Keratinocyte (primary cell): ENCODE data around the gene RFTN1. TPM values are rescaled to one million over a fixed set of nuclear protein-coding genes. Genes with fewer than 3 reads are reported as not detected.

Experiments
- DNase-seq: peaks from one replicate; pipeline ENCODE4 v3.0.0-alpha.2; 2011; ENCODE audit warnings: low read depth, missing footprints, low spot score
- FAIRE-seq: peaks from 2 replicates; lab custom pipeline; 2011; peaks lifted over from hg19 to GRCh38; lab: Jason Lieb, UNC
- H2AFZ ChIP-seq: 2 replicates; pipeline ENCODE4 v1.6.0; 2012; ENCODE audit warnings: low read length, control low read depth, inconsistent platforms; ENCODE audit not compliant: control insufficient read depth
- H3K27ac ChIP-seq: 2 replicates; pipeline ENCODE4 v1.5.1; 2011; ENCODE audit warnings: low read length; ENCODE audit not compliant: control insufficient read depth, insufficient read depth
- H3K27me3 ChIP-seq: 3 replicates; pipeline ENCODE4 v1.6.0; 2011; ENCODE audit warnings: low read length; ENCODE audit not compliant: control insufficient read depth, insufficient read depth; ENCODE audit errors: extremely low read depth
- H3K36me3 ChIP-seq, 2 experiments: 2 replicates in 1 of 2; 3 replicates in 1 of 2; pipeline ENCODE4 v1.5.1; 2011; ENCODE audit warnings: low read length in 2 of 2, mild to moderate bottlenecking in 1 of 2; ENCODE audit not compliant: control insufficient read depth in 2 of 2, insufficient read depth in 2 of 2; ENCODE audit errors: extremely low read depth in 1 of 2
- H3K4me1 ChIP-seq: 3 replicates; pipeline ENCODE4 v1.5.1; 2011; ENCODE audit warnings: low read length; ENCODE audit not compliant: control insufficient read depth, insufficient read depth; ENCODE audit errors: extremely low read depth
- H3K4me2 ChIP-seq: 3 replicates; pipeline ENCODE4 v1.6.0; 2011; ENCODE audit warnings: low read depth, low read length; ENCODE audit not compliant: control insufficient read depth, insufficient read depth; ENCODE audit errors: extremely low read depth
- H3K4me3 ChIP-seq, 3 experiments: fragments of 200-600 bp in 1 of 3; sonication (generic) in 1 of 3; 2 replicates in 2 of 3; 3 replicates in 1 of 3; pipeline ENCODE4 v1.5.1; 2011 to 2016; ENCODE audit warnings: low read length in 3 of 3, mild to moderate bottlenecking in 3 of 3, control low read depth in 2 of 3, inconsistent platforms in 1 of 3, low read depth in 1 of 3, mixed read lengths in 1 of 3, mixed run types in 1 of 3, moderate library complexity in 1 of 3; ENCODE audit not compliant: control insufficient read depth in 2 of 3, insufficient read depth in 2 of 3; ENCODE audit errors: extremely low read depth in 1 of 3
- H3K79me2 ChIP-seq: 2 replicates; pipeline ENCODE4 v1.6.0; 2012; ENCODE audit warnings: low read length; ENCODE audit not compliant: control insufficient read depth, insufficient read depth
- H3K9ac ChIP-seq: 3 replicates; pipeline ENCODE4 v1.6.0; 2011; ENCODE audit warnings: low read length; ENCODE audit not compliant: control insufficient read depth, insufficient read depth; ENCODE audit errors: extremely low read depth
- H3K9me1 ChIP-seq: 3 replicates; pipeline ENCODE4 v1.6.0; 2011; ENCODE audit warnings: low read length; ENCODE audit not compliant: control insufficient read depth, insufficient read depth; ENCODE audit errors: extremely low read depth
- H3K9me3 ChIP-seq: 2 replicates; pipeline ENCODE4 v1.5.1; 2012; ENCODE audit warnings: low read depth, low read length; ENCODE audit not compliant: control insufficient read depth
- H4K20me1 ChIP-seq: 3 replicates; pipeline ENCODE4 v1.6.0; 2011; ENCODE audit warnings: low read length; ENCODE audit not compliant: control insufficient read depth, insufficient read depth; ENCODE audit errors: extremely low read depth
- EZH2 ChIP-seq: IDR thresholded peaks from one replicate; pipeline ENCODE4 v1.6.1; 2012; ENCODE audit warnings: inconsistent platforms, mild to moderate bottlenecking, low read length, moderate library complexity
- dilution Hi-C: fragments of 300-500 bp; cut with MboI; formaldehyde crosslinking; loops from one replicate; pipeline ENCODE4 v1.7.0; 2020; ENCODE audit warnings: low sequenced_read_pairs; ENCODE audit not compliant: extremely low pct_ligation_motif_present
- polyA plus RNA-seq, 5 experiments: library from polyadenylated mRNA; depleted of rRNA in 3 of 5; stranded (reverse) in 3 of 5; stranded (forward) in 1 of 5; unstranded in 1 of 5; fragments of >200 nt; gene quantifications; 1 replicate in 1 of 5; 2 replicates in 3 of 5; 3 replicates in 1 of 5; pipeline versions ENCODE4 v1.2.1 to v1.2.3, GENCODE V29; 2011 to 2012; ENCODE audit warnings: missing spikeins in 2 of 5, low read depth in 1 of 5, low replicate concordance in 1 of 5
- TF ChIP-seq, protein P1 (sequence below), 3 experiments: IDR thresholded peaks in 1 of 3; conservative IDR thresholded peaks in 1 of 3; optimal IDR thresholded peaks in 1 of 3; 2 replicates in 2 of 3; 3 replicates in 1 of 3; pipeline versions ENCODE3 to v1.5.1; 2011; ENCODE audit warnings: low read length in 3 of 3, mild to moderate bottlenecking in 3 of 3, moderate library complexity in 2 of 3, control low read depth in 1 of 3, inconsistent platforms in 1 of 3; ENCODE audit not compliant: insufficient read depth in 2 of 3; ENCODE audit errors: extremely low read depth in 1 of 3

RFTN1 gene
- polyA plus RNA-seq, 1 donor (not counting 4 experiments of a cell fraction or from before 2014, with no cell fraction given) = 18.0 TPM

- H3K9ac ChIP-seq = no peak overlapping the region
These were observed 58.5 kb downstream of the RFTN1 start for GRCh38 chr3:16455001-16455400.

GRCh38 chr3:16452261-16452660 lies 61.2 kb downstream of the RFTN1 start:
- Histone ChIP-seq H3K27me3 (no peaks in the 10 kb centered on the region), H3K79me2 (no peaks in the 10 kb centered on the region), H3K36me3 (no peaks in the 10 kb centered on the region), H3K27ac (no peak overlapping the region), H3K4me3 (no peak overlapping the region), H3K9me3 (no peaks in the 10 kb centered on the region), H2AFZ (no peak overlapping the region), H3K9ac (no peak overlapping the region), H3K4me2 (no peak overlapping the region), H4K20me1 (no peaks in the 10 kb centered on the region), H3K9me1 (no peaks in the 10 kb centered on the region), H3K4me1 (peaks cover 15% of the 10 kb centered on the region)
- peak; percentile 68 for FAIRE-seq
- DNase-seq = no peak
- dilution Hi-C loops = no loop called here
- TF ChIP-seq, protein P1, sequence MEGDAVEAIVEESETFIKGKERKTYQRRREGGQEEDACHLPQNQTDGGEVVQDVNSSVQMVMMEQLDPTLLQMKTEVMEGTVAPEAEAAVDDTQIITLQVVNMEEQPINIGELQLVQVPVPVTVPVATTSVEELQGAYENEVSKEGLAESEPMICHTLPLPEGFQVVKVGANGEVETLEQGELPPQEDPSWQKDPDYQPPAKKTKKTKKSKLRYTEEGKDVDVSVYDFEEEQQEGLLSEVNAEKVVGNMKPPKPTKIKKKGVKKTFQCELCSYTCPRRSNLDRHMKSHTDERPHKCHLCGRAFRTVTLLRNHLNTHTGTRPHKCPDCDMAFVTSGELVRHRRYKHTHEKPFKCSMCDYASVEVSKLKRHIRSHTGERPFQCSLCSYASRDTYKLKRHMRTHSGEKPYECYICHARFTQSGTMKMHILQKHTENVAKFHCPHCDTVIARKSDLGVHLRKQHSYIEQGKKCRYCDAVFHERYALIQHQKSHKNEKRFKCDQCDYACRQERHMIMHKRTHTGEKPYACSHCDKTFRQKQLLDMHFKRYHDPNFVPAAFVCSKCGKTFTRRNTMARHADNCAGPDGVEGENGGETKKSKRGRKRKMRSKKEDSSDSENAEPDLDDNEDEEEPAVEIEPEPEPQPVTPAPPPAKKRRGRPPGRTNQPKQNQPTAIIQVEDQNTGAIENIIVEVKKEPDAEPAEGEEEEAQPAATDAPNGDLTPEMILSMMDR (optimal IDR thresholded peaks at IDR 0.05 in 1 of 3, IDR thresholded peaks at IDR 0.05 in 1 of 3, conservative IDR thresholded peaks at IDR 0.05 in 1 of 3; ENCODE audit: extremely low read depth in 1 of 3, insufficient read depth in 2 of 3, low read length in 3 of 3) = no peak
- no peak for TF ChIP-seq EZH2

More at GRCh38 chr3:16455001-16455400, 58.5 kb downstream of the RFTN1 start:
- Histone ChIP-seq H3K79me2 (no peaks in the 10 kb centered on the region), H4K20me1 (no peaks in the 10 kb centered on the region), H3K27me3 (no peaks in the 10 kb centered on the region), H3K4me1 (no peaks in the 10 kb centered on the region), H3K27ac (no peak overlapping the region), H3K9me3 (no peaks in the 10 kb centered on the region), H3K36me3 (no peaks in the 10 kb centered on the region), H3K4me2 (no peak overlapping the region), H2AFZ (no peak overlapping the region), H3K9me1 (no peaks in the 10 kb centered on the region), H3K4me3 (no peak overlapping the region)
- FAIRE-seq = no peak
- no peak for DNase-seq
- dilution Hi-C loops = no loop called here
- no peak for TF ChIP-seq EZH2
- TF ChIP-seq, protein P1 (optimal IDR thresholded peaks at IDR 0.05 in 1 of 3, IDR thresholded peaks at IDR 0.05 in 1 of 3, conservative IDR thresholded peaks at IDR 0.05 in 1 of 3; ENCODE audit: extremely low read depth in 1 of 3, insufficient read depth in 2 of 3, low read length in 3 of 3) = no peak
